SK-N-SH (cell line): Measurements from ENCODE around the gene PLAC9. TPM values are rescaled to one million over a fixed set of nuclear protein-coding genes. Genes with fewer than 3 reads are reported as not detected.

ENCODE experiments used
- CTCF ChIA-PET: fragments of 300-600, 350-600 bp; formaldehyde crosslinking; extraction: SDS; loops from one replicate; lab custom pipeline; 2021; lab: Yijun Ruan, JAX
- POLR2A ChIA-PET: fragments of 350-600 bp; sonication (Branson Sonifier 250); formaldehyde crosslinking; extraction: SDS; loops from one replicate; lab custom pipeline; 2020; ENCODE audit warnings: antibody characterized with exemption, inconsistent platforms; lab: Yijun Ruan, JAX
- DNase-seq: peaks from one replicate; pipeline ENCODE4 v3.0.0; 2012
- H2AFZ ChIP-seq: fragments of 200-600 bp; sonication (generic); 2 replicates; pipeline ENCODE4 v1.8.1; 2016; ENCODE audit warnings: antibody characterized with exemption, mild to moderate bottlenecking, low read depth
- H3F3A ChIP-seq: fragments of 200-600 bp; sonication (generic); replicated peaks from 2 replicates; pipeline ENCODE3; 2016; ENCODE audit warnings: antibody characterized with exemption, mild to moderate bottlenecking; ENCODE audit not compliant: insufficient read depth
- H3K27ac ChIP-seq, 2 experiments: fragments of 200-500 bp in 1 of 2; fragments of 200-600 bp in 1 of 2; sonication (Bioruptor generic) in 1 of 2; sonication (generic), shearing (Covaris generic) in 1 of 2; 2 replicates each; pipeline versions ENCODE4 v1.5.1 to v1.6.1; 2014 to 2016; ENCODE audit warnings: low read depth in 2 of 2, inconsistent platforms in 1 of 2, low read length in 1 of 2, mild to moderate bottlenecking in 1 of 2, mixed read lengths in 1 of 2
- H3K27me3 ChIP-seq: fragments of 200-600 bp; sonication (generic), shearing (Covaris generic); 2 replicates; pipeline ENCODE4 v1.6.1; 2016; ENCODE audit warnings: mixed run types; ENCODE audit not compliant: insufficient read depth
- H3K36me3 ChIP-seq, 2 experiments: fragments of 200-500 bp in 1 of 2; fragments of 200-600 bp in 1 of 2; sonication (Bioruptor generic) in 1 of 2; sonication (generic) in 1 of 2; replicated peaks in 1 of 2; 2 replicates each; pipeline versions ENCODE3 to v1.5.1; 2014 to 2016; ENCODE audit warnings: low read length in 1 of 2, mild to moderate bottlenecking in 1 of 2; ENCODE audit not compliant: insufficient read depth in 2 of 2, control insufficient read depth in 1 of 2
- H3K4me1 ChIP-seq, 2 experiments: fragments of 200-500 bp in 1 of 2; fragments of 200-600 bp in 1 of 2; sonication (Bioruptor generic) in 1 of 2; sonication (generic), shearing (Covaris generic) in 1 of 2; 2 replicates each; pipeline versions ENCODE4 v1.5.1 to v1.6.1; 2014 to 2016; ENCODE audit warnings: low read depth in 1 of 2, low read length in 1 of 2, mixed run types in 1 of 2; ENCODE audit not compliant: insufficient read depth in 2 of 2, control insufficient read depth in 1 of 2
- H3K4me2 ChIP-seq: fragments of 200-600 bp; sonication (generic), shearing (Covaris generic); 2 replicates; pipeline ENCODE4 v1.6.1; 2017; ENCODE audit warnings: mixed run types
- H3K4me3 ChIP-seq, 2 experiments: fragments of 200-500 bp in 1 of 2; fragments of 200-600 bp in 1 of 2; sonication (Bioruptor generic) in 1 of 2; sonication (generic), shearing (Covaris generic) in 1 of 2; 2 replicates each; pipeline versions ENCODE4 v1.5.1 to v1.8.1; 2014 to 2016; ENCODE audit warnings: low read depth in 2 of 2, inconsistent platforms in 1 of 2, low read length in 1 of 2, mild to moderate bottlenecking in 1 of 2, mixed read lengths in 1 of 2, moderate library complexity in 1 of 2
- H3K79me2 ChIP-seq: fragments of 200-600 bp; sonication (generic); 2 replicates; pipeline ENCODE4 v1.8.1; 2017; ENCODE audit warnings: mild to moderate bottlenecking; ENCODE audit not compliant: insufficient read depth
- H3K9ac ChIP-seq: fragments of 200-600 bp; sonication (generic); 2 replicates; pipeline ENCODE4 v1.6.1; 2017; ENCODE audit warnings: mixed run types
- H3K9me2 ChIP-seq: fragments of 200-600 bp; sonication (generic); 2 replicates; pipeline ENCODE4 v1.6.1; 2017; ENCODE audit warnings: mixed run types
- H3K9me3 ChIP-seq: fragments of 200-600 bp; sonication (generic); 2 replicates; pipeline ENCODE4 v1.6.1; 2017; ENCODE audit warnings: mixed run types, mild to moderate bottlenecking, moderate library complexity
- H4K20me1 ChIP-seq: fragments of 200-600 bp; sonication (generic); 2 replicates; pipeline ENCODE4 v1.6.1; 2017; ENCODE audit warnings: mild to moderate bottlenecking, mixed run types; ENCODE audit not compliant: insufficient read depth
- CHD2 ChIP-seq: fragments of 150-350 bp; IDR thresholded peaks from 2 replicates; pipeline ENCODE4 v1.6.1; 2018; ENCODE audit warnings: low read length; ENCODE audit not compliant: partially characterized antibody
- CTCF ChIP-seq: fragments of 200-600 bp; sonication (generic); IDR thresholded peaks from 2 replicates; pipeline ENCODE4 v1.6.1; 2017; ENCODE audit warnings: antibody characterized with exemption, mild to moderate bottlenecking, moderate library complexity
- FOXJ3 ChIP-seq: sonication (generic); formaldehyde crosslinking; IDR thresholded peaks from 2 replicates; pipeline ENCODE4 v1.5.1; 2020; ENCODE audit warnings: mild to moderate bottlenecking, missing genetic modification reagents
- FOXM1 ChIP-seq: IDR thresholded peaks from 2 replicates; pipeline ENCODE4 v1.4.0; 2012; ENCODE audit warnings: low read depth, mild to moderate bottlenecking
- GABPA ChIP-seq: IDR thresholded peaks from 2 replicates; pipeline ENCODE4 v1.4.0; 2012; ENCODE audit warnings: low read depth, mild to moderate bottlenecking
- IRF3 ChIP-seq: fragments of 150-350 bp; IDR thresholded peaks from 2 replicates; pipeline ENCODE4 v1.6.1; 2016; ENCODE audit warnings: mild to moderate bottlenecking, low read depth, low read length
- JUND ChIP-seq: IDR thresholded peaks from 2 replicates; pipeline ENCODE4 v1.4.0; 2012
- MAX ChIP-seq: IDR thresholded peaks from 2 replicates; pipeline ENCODE4 v1.4.0; 2012; ENCODE audit warnings: low read depth
- NFIC ChIP-seq: IDR thresholded peaks from 2 replicates; pipeline ENCODE4 v1.4.0; 2012; ENCODE audit warnings: borderline replicate concordance
- RAD21 ChIP-seq: IDR thresholded peaks from 2 replicates; pipeline ENCODE4 v1.6.1; 2012; ENCODE audit warnings: mild to moderate bottlenecking, low read length
- RFX5 ChIP-seq: IDR thresholded peaks from 2 replicates; pipeline ENCODE4 v1.6.1; 2012; ENCODE audit warnings: mild to moderate bottlenecking, improper control_type of control experiment, low read length
- RXRA ChIP-seq: IDR thresholded peaks from 2 replicates; pipeline ENCODE4 v1.4.0; 2012; ENCODE audit warnings: low read depth, mild to moderate bottlenecking, borderline replicate concordance
- SIN3A ChIP-seq: IDR thresholded peaks from 2 replicates; pipeline ENCODE4 v1.6.1; 2012; ENCODE audit warnings: low read depth, mild to moderate bottlenecking, low read length, moderate library complexity, borderline replicate concordance
- TAF1 ChIP-seq: IDR thresholded peaks from 2 replicates; pipeline ENCODE4 v1.6.1; 2012; ENCODE audit warnings: low read depth, mild to moderate bottlenecking, low read length, moderate library complexity, borderline replicate concordance
- TCF12 ChIP-seq: IDR thresholded peaks from 2 replicates; pipeline ENCODE4 v1.4.0; 2012
- YY1 ChIP-seq: IDR thresholded peaks from 2 replicates; pipeline ENCODE4 v1.4.0; 2012; ENCODE audit warnings: low read depth, mild to moderate bottlenecking
- WGBS: methylation state at CpG from one replicate; pipeline ENCODE4 v1.1.6; 2017; ENCODE audit warnings: low lambda C conversion rate; 5-methylcytosine and 5-hydroxymethylcytosine counted together
- polyA plus RNA-seq, 3 experiments: library from polyadenylated mRNA; depleted of rRNA; stranded (reverse); fragments of >200 nt; gene quantifications; 2 replicates each; pipeline ENCODE4 v1.2.3, GENCODE V29; 2012
- TF ChIP-seq, protein P1 (sequence below): IDR thresholded peaks from 2 replicates; pipeline ENCODE4; 2012

PLAC9 gene, protein sequence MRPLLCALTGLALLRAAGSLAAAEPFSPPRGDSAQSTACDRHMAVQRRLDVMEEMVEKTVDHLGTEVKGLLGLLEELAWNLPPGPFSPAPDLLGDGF
- 0.21 TPM in 1 of 2 replicates, not detected in the other for polyA plus RNA-seq (2012; rRNA removed)
- polyA plus RNA-seq (2012; cell fraction: cytosol; rRNA removed) = 0.10 and 0.29 TPM in 2 replicates
- polyA plus RNA-seq (2012; cell fraction: nucleus; rRNA removed) = 0.14 and 0.62 TPM in 2 replicates

- Histone ChIP-seq H4K20me1 (no peaks in the 10 kb centered on the region), H3K27me3 (peaks cover 23% of the 10 kb centered on the region; the same call in 1 of the 2 replicates), H3K79me2 (no peaks in the 10 kb centered on the region), H3F3A (peaks cover 2% of the 10 kb centered on the region), H3K9me3 (no peaks in the 10 kb centered on the region), H3K4me2 (peak within 1 kb of the TSS; percentile 85), H3K4me3 (peak within 1 kb of the TSS; percentile 42 to 60), H2AFZ (peak within 1 kb of the TSS; percentile 63; the same call in 1 of the 2 replicates), H3K9ac (0 out of 2 replicates have a peak within 1 kb of the TSS, but pooled peaks have one; percentile 5), H3K36me3 (no peaks in the 10 kb centered on the region), H3K27ac (no peak within 1 kb of the TSS), H3K4me1 (no peaks in the 10 kb centered on the region; a peak in 1 of 4 replicates), H3K9me2 (no peaks in the 10 kb centered on the region)
- ChIA-PET POLR2A (interaction anchor here (1.0 kb wide), 1 partner anchor 73 kb away, joined by 4 read pairs; the partner anchor contains the start of gene ANXA11), CTCF (interaction anchor here (0.7 to 2.9 kb wide), 3 partner anchors 8 to 152 kb away, joined by 3 to 16 read pairs (median 4); no protein-coding TSS in a partner anchor)
- no peak for TF ChIP-seq FOXM1
- TF ChIP-seq RAD21 = no peak
- no peak for TF ChIP-seq TAF1
- no peak for TF ChIP-seq MAX
- no peak for TF ChIP-seq NFIC
- no peak for TF ChIP-seq JUND
- TF ChIP-seq RXRA = no peak
- TF ChIP-seq GABPA = no peak
- no peak for TF ChIP-seq TCF12
- no peak for TF ChIP-seq YY1
- no peak for TF ChIP-seq CHD2
- no peak for TF ChIP-seq SIN3A
- TF ChIP-seq, protein P1, sequence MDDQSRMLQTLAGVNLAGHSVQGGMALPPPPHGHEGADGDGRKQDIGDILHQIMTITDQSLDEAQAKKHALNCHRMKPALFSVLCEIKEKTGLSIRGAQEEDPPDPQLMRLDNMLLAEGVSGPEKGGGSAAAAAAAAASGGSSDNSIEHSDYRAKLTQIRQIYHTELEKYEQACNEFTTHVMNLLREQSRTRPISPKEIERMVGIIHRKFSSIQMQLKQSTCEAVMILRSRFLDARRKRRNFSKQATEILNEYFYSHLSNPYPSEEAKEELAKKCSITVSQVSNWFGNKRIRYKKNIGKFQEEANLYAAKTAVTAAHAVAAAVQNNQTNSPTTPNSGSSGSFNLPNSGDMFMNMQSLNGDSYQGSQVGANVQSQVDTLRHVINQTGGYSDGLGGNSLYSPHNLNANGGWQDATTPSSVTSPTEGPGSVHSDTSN = no peak
- TF ChIP-seq IRF3 = no peak
- DNase-seq = peak; percentile 83
- WGBS = 11% methylated on average over 22 of the region's 58 CpGs
These were observed at the start of gene PLAC9 for GRCh38 chr10:80132299-80133139. PLAC9 (plus strand) TSS chr10:80132730; CDS start chr10:80132763, 33 bp downstream.

- CTCF ChIA-PET = interaction anchor here (1.1 to 1.5 kb wide), 2 partner anchors 14 to 32 kb away, joined by 3 to 5 read pairs; no protein-coding TSS in a partner anchor
These were observed 42.4 kb upstream of the PLAC9 start for GRCh38 chr10:80090121-80090520.

More at GRCh38 chr10:80090121-80090520, 42.4 kb upstream of the PLAC9 start:
- H3K79me2 ChIP-seq = no peaks in the 10 kb centered on the region
- H3K4me3 ChIP-seq = no peak overlapping the region
- H3K27ac ChIP-seq = no peak overlapping the region
- no peak for TF ChIP-seq RFX5
- no peak for TF ChIP-seq CTCF
- no peak for TF ChIP-seq IRF3
- no peak for TF ChIP-seq FOXJ3 (CRISPR knock-in tag)
- POLR2A ChIA-PET = no interaction called here
- H3K4me1 ChIP-seq = no peaks in the 10 kb centered on the region
- no peaks in the 10 kb centered on the region for H3K9me3 ChIP-seq
- no peak overlapping the region for H2AFZ ChIP-seq
- no peak overlapping the region for H3K9ac ChIP-seq
- H3K4me2 ChIP-seq = no peak overlapping the region
- no peaks in the 10 kb centered on the region for H3K9me2 ChIP-seq
- H3K36me3 ChIP-seq = no peaks in the 10 kb centered on the region
- H4K20me1 ChIP-seq = no peaks in the 10 kb centered on the region
- 92% methylated on average over 2 of the region's 2 CpGs for WGBS
- no peaks in the 10 kb centered on the region for H3F3A ChIP-seq
- no peaks in the 10 kb centered on the region for H3K27me3 ChIP-seq
- no peak for DNase-seq
